Right lobe of liver (tissue), 6 donors: ENCODE results near the gene SUSD2. TPM values are rescaled to one million over a fixed set of nuclear protein-coding genes. Genes with fewer than 3 reads are reported as not detected.

Experiments used
- ATAC-seq, 4 donors: fragments of 200-7000 bp; cut with Tn5 transposase; one replicate each; pipeline ENCODE4 v1.9.1; 2020; ENCODE audit warnings: mild to moderate bottlenecking in 4 of 4, moderate library complexity in 4 of 4
- DNase-seq, 3 donors: peaks; one replicate each; pipeline ENCODE4 v3.0.0-alpha.2; 2020
- H3K27ac ChIP-seq, 3 donors: fragments of 200-600 bp; one replicate each; pipeline ENCODE4 v1.8.0; 2022
- H3K27me3 ChIP-seq, 2 donors: fragments of 200-600 bp; one replicate each; pipeline ENCODE4 v1.8.0; 2022
- H3K36me3 ChIP-seq, 4 donors: fragments of 200-600 bp; sonication (generic) in 1 of 4; one replicate each; pipeline versions ENCODE4 v1.5.1 to v1.8.0; 2017 to 2022; ENCODE audit warnings: control low read depth in 1 of 4
- H3K4me1 ChIP-seq, 4 donors: fragments of 200-600 bp; sonication (generic) in 1 of 4; one replicate each; pipeline versions ENCODE4 v1.5.1 to v1.8.0; 2017 to 2022; ENCODE audit warnings: control low read depth in 1 of 4
- H3K4me3 ChIP-seq, 3 donors: fragments of 200-600 bp; one replicate each; pipeline ENCODE4 v1.8.0; 2022
- H3K9me3 ChIP-seq, 4 donors: fragments of 200-600 bp; sonication (generic) in 1 of 4; one replicate each; pipeline versions ENCODE4 v1.5.1 to v1.8.0; 2017 to 2022; ENCODE audit warnings: control low read depth in 1 of 4
- CTCF ChIP-seq, 4 donors: fragments of 200-600 bp in 3 of 4; fragments of 450-650 bp in 1 of 4; IDR thresholded peaks; one replicate each; pipeline versions ENCODE4 v1.5.1 to v1.8.0; 2016 to 2022; ENCODE audit warnings: antibody characterized with exemption in 4 of 4, mild to moderate bottlenecking in 2 of 4
- POLR2A ChIP-seq: fragments of 450-650 bp; IDR thresholded peaks from one replicate; pipeline ENCODE4 v1.6.1; 2017; ENCODE audit warnings: antibody characterized with exemption, mild to moderate bottlenecking
- WGBS: methylation state at CpG from one replicate; pipeline ENCODE4 v1.1.6; 2018; ENCODE audit warnings: low coverage, low lambda C conversion rate; ENCODE audit not compliant: insufficient coverage; ENCODE audit errors: missing lambda C conversion rate; 5-methylcytosine and 5-hydroxymethylcytosine counted together
- intact Hi-C, 2 donors: fragments of 100-400 bp; cut with DNase I; formaldehyde crosslinking; loops; one replicate each; pipeline versions ENCODE4 v1.11.2 to v1.14.1; 2022
- total RNA-seq, 6 experiments: library from RNA; depleted of rRNA in 2 of 6; stranded (reverse); fragments of >200 nt in 2 of 6; fragmentation: NEBNext Ultra II Directional in 3 of 6; extraction: Animal tissue kit (Norgen Biotek cat#: 25700) in 3 of 6; gene quantifications; one replicate each; pipeline versions ENCODE4 v1.1.0 to v1.2.4, GENCODE V29; 2016 to 2023
- donor health status: DM: no; HTN: yes; CAD: no.
- donor health status: DM: no; HTN: no; CAD: no.
- donor health status: DM: no; HTN: no; CAD: no.
- donor health status: DM: no; HTN: yes; CAD: no.
- donor health status: DM: no; HTN: yes; CAD: no.

The SUSD2 gene
- total RNA-seq, 6 experiments from 2014 or later, result 0.61 to 6.8 (median 2.0) TPM

GRCh38 chr22:24189249-24190158 lies 8.2 kb downstream of the SUSD2 start:
- H3K4me3 ChIP-seq, result no peak overlapping the region
- peak; percentile 74 to 79 (median 74) for DNase-seq
- WGBS, result 14% methylated on average over 5 of the region's 23 CpGs
- no peaks in the 10 kb centered on the region for H3K4me1 ChIP-seq
- ATAC-seq, result peak; percentile 88 to 96 (median 95)
- TF ChIP-seq POLR2A (no peak), CTCF (IDR thresholded peaks at IDR 0.05) (peak; percentile 82 to 96 (median 84))
- intact Hi-C loops, result loop anchor here in 1 of 2 donors (10.0 kb wide), 1 partner anchor 45 kb away; no protein-coding TSS in a partner anchor
- no peaks in the 10 kb centered on the region for H3K36me3 ChIP-seq
- no peaks in the 10 kb centered on the region for H3K27me3 ChIP-seq
- no peak overlapping the region for H3K27ac ChIP-seq
- H3K9me3 ChIP-seq, result no peaks in the 10 kb centered on the region

- intact Hi-C loops, result no loop called here
- peak in 1 of 4 donors; percentile 6 for ATAC-seq
- no peaks in the 10 kb centered on the region for H3K4me1 ChIP-seq
- H3K27ac ChIP-seq, result no peak overlapping the region
- H3K36me3 ChIP-seq, result no peaks in the 10 kb centered on the region
- DNase-seq, result peak in 2 of 3 donors; percentile 20 to 54
- no peak overlapping the region for H3K4me3 ChIP-seq
- no peaks in the 10 kb centered on the region for H3K9me3 ChIP-seq
- no peaks in the 10 kb centered on the region for H3K27me3 ChIP-seq
- TF ChIP-seq CTCF (IDR thresholded peaks at IDR 0.05), result no peak
- TF ChIP-seq POLR2A, result no peak
- WGBS, result no CpG with 5 or more reads among the region's 14 CpGs
These were observed 8.9 kb downstream of the SUSD2 start for GRCh38 chr22:24190159-24190540.

- intact Hi-C loops, result no loop called here
- TF ChIP-seq POLR2A (no peak), CTCF (IDR thresholded peaks at IDR 0.05) (no peak)
- no peaks in the 10 kb centered on the region for H3K27me3 ChIP-seq
These were observed 9.4 kb downstream of the SUSD2 start for GRCh38 chr22:24190596-24191208.

GRCh38 chr22:24191381-24191841 lies 10.1 kb downstream of the SUSD2 start:
- 80% methylated on average over 1 of the region's 12 CpGs for WGBS
- TF ChIP-seq POLR2A, result no peak
- no peak for TF ChIP-seq CTCF (IDR thresholded peaks at IDR 0.05)
- no peaks in the 10 kb centered on the region for H3K9me3 ChIP-seq
- peaks cover 0 to 8% (median 0%) of the 10 kb centered on the region in 4 donors for H3K4me1 ChIP-seq
- peak in 2 of 3 donors; percentile 18 to 35 for DNase-seq
- no peaks in the 10 kb centered on the region for H3K27me3 ChIP-seq
- no peak overlapping the region for H3K4me3 ChIP-seq
- intact Hi-C loops, result no loop called here
- H3K27ac ChIP-seq, result no peak overlapping the region
- no peak for ATAC-seq
- no peaks in the 10 kb centered on the region for H3K36me3 ChIP-seq

More at GRCh38 chr22:24190596-24191208, 9.4 kb downstream of the SUSD2 start:
- no peaks in the 10 kb centered on the region for H3K9me3 ChIP-seq
- DNase-seq (peak in 2 of 3 donors; percentile 15 to 45), ATAC-seq (no peak)
- no peak overlapping the region for H3K27ac ChIP-seq
- 85% methylated on average over 2 of the region's 8 CpGs for WGBS
- no peaks in the 10 kb centered on the region for H3K36me3 ChIP-seq
- H3K4me3 ChIP-seq, result no peak overlapping the region
- peaks cover 0 to 5% (median 0%) of the 10 kb centered on the region in 4 donors for H3K4me1 ChIP-seq
